ENCODE data around the gene LRIG1.

GRCh38 chr3:66506154-66506553 is 5.3 kb upstream of the LRIG1 start:
- TF ChIP-seq CTCF (IDR thresholded peaks at IDR 0.05) (no peak), SIN3A (IDR thresholded peaks at IDR 0.05; ENCODE audit: borderline replicate concordance, insufficient read depth, low read depth, low read length) (no peak), TCF7L2 (IDR thresholded peaks at IDR 0.05; ENCODE audit: low read depth, low read length) (no peak), REST (IDR thresholded peaks at IDR 0.05; ENCODE audit: insufficient read depth in 1 of 2, low read depth in 2 of 2, low read length in 1 of 2) (no peak), POLR2AphosphoS5 (IDR thresholded peaks at IDR 0.05; ENCODE audit: low read depth, low read length) (no peak)

Data from Panc1 (cell line).